Dermis microvascular lymphatic vessel endothelial cell (primary cell): ENCODE results near the gene TCF12. TPM values are rescaled to one million over a fixed set of nuclear protein-coding genes. Genes with fewer than 3 reads are reported as not detected.
"Not testable (repeated sequence)": the region's sequence is repeated elsewhere in the genome, so short reads cannot be mapped to it uniquely, and the experiment has no call there.

ENCODE experiments used
- DNase-seq, 2 donors: peaks; one replicate each; pipeline versions ENCODE4 v3.0.0 to v3.0.0-alpha.2; 2010; ENCODE audit warnings: low read depth in 2 of 2
- total RNA-seq: library from RNA; depleted of rRNA; stranded (reverse); fragments of >200 nt; gene quantifications from 2 replicates; pipeline ENCODE4 v1.2.1, GENCODE V29; 2014

The TCF12 gene
- total RNA-seq, 1 donor from 2014 or later: 56.9 TPM

- DNase-seq: no peak
Measured at GRCh38 chr15:57160823-57161560, 242.5 kb downstream of the TCF12 start.

GRCh38 chr15:57164251-57164650 lies 245.8 kb downstream of the TCF12 start:
- DNase-seq: not testable (repeated sequence)

- DNase-seq: peak in 1 of 2 donors; percentile 46
Measured at GRCh38 chr15:57165992-57166391, 247.5 kb downstream of the TCF12 start.

- DNase-seq: no peak
Measured at GRCh38 chr15:57167821-57168395, 249.5 kb downstream of the TCF12 start.

- DNase-seq: no peak
Measured at GRCh38 chr15:57169643-57170042, 251.2 kb downstream of the TCF12 start.

- DNase-seq: no peak
Measured at GRCh38 chr15:57171426-57171825, 253.0 kb downstream of the TCF12 start.

- peak in 1 of 2 donors; percentile 32 for DNase-seq
Measured at GRCh38 chr15:57172925-57173324, 254.5 kb downstream of the TCF12 start.

DNA sequence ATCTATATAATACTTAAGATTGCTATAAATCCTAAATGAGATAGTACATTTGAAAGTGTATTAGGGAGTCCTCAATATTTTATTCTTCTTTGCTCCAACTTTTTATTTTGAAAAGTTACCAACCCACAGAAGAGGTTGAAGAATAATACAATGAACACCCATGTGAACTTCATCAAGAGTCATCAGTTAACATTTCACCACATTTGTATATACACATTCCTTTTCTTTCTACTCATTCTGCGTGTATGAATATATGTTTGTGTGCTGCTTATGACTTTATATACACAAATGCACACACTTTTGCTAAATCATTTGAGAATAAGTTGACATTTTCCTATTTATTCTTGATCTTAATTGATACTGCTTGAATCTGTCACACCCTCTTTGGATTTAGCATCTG lies 264.6 kb downstream of the TCF12 start:
- DNase-seq: no peak

- no peak for DNase-seq
Measured at GRCh38 chr15:57183614-57184344, 265.3 kb downstream of the TCF12 start.

- DNase-seq: no peak
Measured at GRCh38 chr15:57184502-57184901, 266.1 kb downstream of the TCF12 start.

- no peak for DNase-seq
Measured at GRCh38 chr15:57185507-57186074, 267.1 kb downstream of the TCF12 start.

- no peak for DNase-seq
Measured at GRCh38 chr15:57189466-57189865, 271.0 kb downstream of the TCF12 start.

DNA sequence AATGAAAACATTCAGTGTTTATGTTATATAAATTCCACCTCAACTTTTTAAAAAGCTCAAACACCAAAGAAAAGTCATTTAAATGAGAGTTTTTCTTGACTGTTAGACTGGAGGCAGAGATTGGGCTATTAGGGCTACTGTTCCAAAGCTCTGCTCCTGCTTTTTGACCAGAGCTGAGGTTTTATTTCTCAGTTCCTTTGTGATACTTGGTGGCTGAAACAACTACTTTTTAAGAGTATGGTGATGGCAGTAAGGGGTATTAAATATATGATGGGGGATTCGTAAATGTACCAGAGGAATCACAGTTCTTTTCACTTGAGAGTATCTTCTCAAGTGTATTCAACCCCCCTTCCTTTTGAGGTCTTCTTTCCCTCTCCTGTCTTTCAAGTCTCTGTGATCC lies 271.8 kb downstream of the TCF12 start:
- no peak for DNase-seq

DNA sequence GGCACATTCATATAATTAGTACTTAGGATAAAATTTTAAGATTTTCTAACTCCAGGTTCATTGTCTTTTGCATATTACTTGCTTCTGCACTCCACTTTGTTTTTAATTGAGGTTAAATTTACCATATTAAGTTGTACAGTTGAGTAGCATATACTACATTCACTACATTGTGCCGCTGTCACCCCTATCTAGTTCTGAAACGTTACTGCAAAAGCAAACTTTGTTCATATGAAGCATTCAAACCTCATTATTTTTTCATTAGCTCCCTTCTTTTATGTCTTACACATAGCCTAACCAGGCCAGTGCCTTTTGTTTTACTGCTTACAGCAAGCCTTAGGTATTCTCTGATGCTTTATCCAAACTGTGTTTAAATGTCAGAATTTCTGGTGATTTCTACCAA lies 274.7 kb downstream of the TCF12 start:
- DNase-seq: no peak

- DNase-seq: no peak
Measured at GRCh38 chr15:57195326-57195725, 276.9 kb downstream of the TCF12 start.

GRCh38 chr15:57196865-57197264 lies 278.4 kb downstream of the TCF12 start:
- no peak for DNase-seq

- no peak for DNase-seq
Measured at GRCh38 chr15:57198131-57198530, 279.7 kb downstream of the TCF12 start.

- DNase-seq: peak in 1 of 2 donors; percentile 24
Measured at GRCh38 chr15:57198654-57199291, 280.3 kb downstream of the TCF12 start.

- no peak for DNase-seq
Measured at GRCh38 chr15:57201578-57201977, 283.1 kb downstream of the TCF12 start.

GRCh38 chr15:57203906-57204305 lies 285.5 kb downstream of the TCF12 start:
- DNase-seq: no peak

DNA sequence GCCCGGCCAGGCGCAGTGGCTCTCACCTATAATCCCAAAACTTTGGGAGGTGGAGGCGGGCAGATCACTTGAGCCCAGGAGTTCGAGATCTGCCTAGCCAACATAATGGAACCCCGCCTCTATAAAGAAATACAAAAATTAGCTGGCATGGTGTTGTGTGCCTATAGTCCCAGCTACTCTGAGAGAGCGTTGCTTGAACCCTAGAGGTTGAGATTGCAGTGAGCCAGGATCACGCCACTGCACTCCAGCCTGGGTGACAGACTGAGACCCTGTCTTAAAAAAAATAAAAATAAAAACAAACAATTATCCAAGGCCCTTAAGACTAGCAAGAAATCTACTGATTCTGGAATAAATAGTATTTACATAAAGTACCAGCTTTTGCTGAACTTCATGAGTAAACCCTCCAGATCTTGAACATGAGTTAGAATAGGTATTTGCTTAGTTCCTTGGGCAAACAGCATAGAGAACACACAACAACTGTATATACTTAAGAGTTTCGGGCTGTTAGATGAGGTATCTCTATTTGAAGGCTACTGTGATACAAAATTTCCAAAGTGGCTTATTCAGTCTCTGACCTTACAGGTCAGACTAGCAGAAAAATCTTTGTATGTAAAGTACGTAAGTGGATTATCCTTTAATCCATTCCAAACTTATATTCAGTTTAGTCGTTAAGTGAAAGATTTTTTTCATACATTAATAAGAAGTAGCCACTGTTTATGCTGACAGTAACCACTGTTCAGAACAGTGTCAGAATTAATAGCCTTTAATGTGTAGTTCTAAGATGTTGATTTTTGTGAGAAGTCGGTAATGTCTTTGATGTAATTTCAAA lies 286.8 kb downstream of the TCF12 start:
- no peak for DNase-seq
